OCI-LY1 (cell line): ENCODE data around the gene ASCL1.

Experiments used
- H2AFZ ChIP-seq: fragments of 200-600 bp; sonication (generic), shearing (Covaris generic); 2 replicates; pipeline ENCODE4 v1.6.0; 2014; ENCODE audit warnings: antibody characterized with exemption, mild to moderate bottlenecking, low read length
- H3F3A ChIP-seq: fragments of 200-600 bp; sonication (generic), shearing (Covaris generic); 2 replicates; pipeline ENCODE4 v1.6.0; 2014; ENCODE audit warnings: mild to moderate bottlenecking, antibody characterized with exemption, low read length, moderate library complexity; ENCODE audit not compliant: insufficient read depth
- H3K27ac ChIP-seq: fragments of 200-600 bp; sonication (generic); 2 replicates; pipeline ENCODE4 v1.5.1; 2014; ENCODE audit warnings: low read length, mixed run types, mild to moderate bottlenecking, low read depth; ENCODE audit not compliant: poor library complexity, severe bottlenecking
- H3K27me3 ChIP-seq: fragments of 200-600 bp; sonication (generic); 2 replicates; pipeline ENCODE4 v1.6.0; 2014; ENCODE audit warnings: antibody characterized with exemption, mild to moderate bottlenecking, low read length, moderate library complexity; ENCODE audit not compliant: insufficient read depth
- H3K36me3 ChIP-seq: fragments of 200-600 bp; sonication (generic); 2 replicates; pipeline ENCODE4 v1.6.1; 2014; ENCODE audit warnings: mild to moderate bottlenecking, antibody characterized with exemption, low read length, moderate library complexity, mixed read lengths; ENCODE audit not compliant: insufficient read depth
- H3K4me1 ChIP-seq: fragments of 200-600 bp; sonication (generic); 2 replicates; pipeline ENCODE4 v1.5.1; 2014; ENCODE audit warnings: mild to moderate bottlenecking, low read length, moderate library complexity; ENCODE audit not compliant: insufficient read depth, severe bottlenecking
- H3K4me2 ChIP-seq: fragments of 200-600 bp; sonication (generic), shearing (Covaris generic); 2 replicates; pipeline ENCODE4 v1.6.1; 2014; ENCODE audit warnings: low read length
- H3K4me3 ChIP-seq: fragments of 200-600 bp; sonication (generic); 2 replicates; pipeline ENCODE4 v1.5.1; 2014; ENCODE audit warnings: low read length, low read depth, mild to moderate bottlenecking, mixed read lengths; ENCODE audit not compliant: poor library complexity, severe bottlenecking
- H3K79me2 ChIP-seq: fragments of 200-600 bp; shearing (Covaris generic); 2 replicates; pipeline ENCODE4 v1.6.1; 2016; ENCODE audit warnings: mixed run types, low read length, mixed read lengths; ENCODE audit not compliant: insufficient read depth
- H3K9ac ChIP-seq: fragments of 200-600 bp; sonication (generic), shearing (Covaris generic); 2 replicates; pipeline ENCODE4 v1.6.1; 2014; ENCODE audit warnings: mild to moderate bottlenecking, low read length, mixed read lengths
- H3K9me2 ChIP-seq: fragments of 200-600 bp; sonication (generic), shearing (Covaris generic); 2 replicates; pipeline ENCODE4 v1.6.1; 2014; ENCODE audit warnings: low read depth, mild to moderate bottlenecking, low read length, mixed read lengths
- H3K9me3 ChIP-seq: fragments of 200-600 bp; shearing (Covaris generic); 2 replicates; pipeline ENCODE4 v1.6.1; 2014; ENCODE audit warnings: low read length, mixed read lengths
- H4K20me1 ChIP-seq: fragments of 200-600 bp; sonication (generic), shearing (Covaris generic); 2 replicates; pipeline ENCODE4 v1.6.0; 2016; ENCODE audit warnings: mild to moderate bottlenecking, low read length; ENCODE audit not compliant: insufficient read depth
- EZH2 ChIP-seq: fragments of 200-600 bp; sonication (generic), shearing (Covaris generic); IDR thresholded peaks from 2 replicates; pipeline ENCODE4 v1.8.0; 2017; ENCODE audit warnings: borderline replicate concordance, mixed run types, mild to moderate bottlenecking, antibody characterized with exemption, low read length, moderate library complexity, mixed read lengths
- TF ChIP-seq, protein P1 (sequence below): fragments of 200-600 bp; sonication (generic), shearing (Covaris generic); IDR thresholded peaks from 2 replicates; pipeline ENCODE4 v1.5.1; 2017; ENCODE audit warnings: mild to moderate bottlenecking, antibody characterized with exemption, low read length, moderate library complexity, mixed read lengths

Gene ASCL1

GRCh38 chr12:102993537-102993936 lies 36.1 kb downstream of the ASCL1 start:
- no peaks in the 10 kb centered on the region for H3K79me2 ChIP-seq
- no peaks in the 10 kb centered on the region for H4K20me1 ChIP-seq
- no peak overlapping the region for H3K27ac ChIP-seq
- H3K27me3 ChIP-seq, result no peaks in the 10 kb centered on the region
- H3K36me3 ChIP-seq, result no peaks in the 10 kb centered on the region
- H2AFZ ChIP-seq, result no peak overlapping the region
- no peaks in the 10 kb centered on the region for H3K9me3 ChIP-seq
- no peak overlapping the region for H3K4me3 ChIP-seq
- TF ChIP-seq, protein P1, sequence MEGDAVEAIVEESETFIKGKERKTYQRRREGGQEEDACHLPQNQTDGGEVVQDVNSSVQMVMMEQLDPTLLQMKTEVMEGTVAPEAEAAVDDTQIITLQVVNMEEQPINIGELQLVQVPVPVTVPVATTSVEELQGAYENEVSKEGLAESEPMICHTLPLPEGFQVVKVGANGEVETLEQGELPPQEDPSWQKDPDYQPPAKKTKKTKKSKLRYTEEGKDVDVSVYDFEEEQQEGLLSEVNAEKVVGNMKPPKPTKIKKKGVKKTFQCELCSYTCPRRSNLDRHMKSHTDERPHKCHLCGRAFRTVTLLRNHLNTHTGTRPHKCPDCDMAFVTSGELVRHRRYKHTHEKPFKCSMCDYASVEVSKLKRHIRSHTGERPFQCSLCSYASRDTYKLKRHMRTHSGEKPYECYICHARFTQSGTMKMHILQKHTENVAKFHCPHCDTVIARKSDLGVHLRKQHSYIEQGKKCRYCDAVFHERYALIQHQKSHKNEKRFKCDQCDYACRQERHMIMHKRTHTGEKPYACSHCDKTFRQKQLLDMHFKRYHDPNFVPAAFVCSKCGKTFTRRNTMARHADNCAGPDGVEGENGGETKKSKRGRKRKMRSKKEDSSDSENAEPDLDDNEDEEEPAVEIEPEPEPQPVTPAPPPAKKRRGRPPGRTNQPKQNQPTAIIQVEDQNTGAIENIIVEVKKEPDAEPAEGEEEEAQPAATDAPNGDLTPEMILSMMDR, result no peak
- no peak for TF ChIP-seq EZH2
- no peaks in the 10 kb centered on the region for H3K9me2 ChIP-seq
- no peak overlapping the region for H3K9ac ChIP-seq
- no peaks in the 10 kb centered on the region for H3K4me1 ChIP-seq
- no peak overlapping the region for H3K4me2 ChIP-seq
- H3F3A ChIP-seq, result no peaks in the 10 kb centered on the region

DNA sequence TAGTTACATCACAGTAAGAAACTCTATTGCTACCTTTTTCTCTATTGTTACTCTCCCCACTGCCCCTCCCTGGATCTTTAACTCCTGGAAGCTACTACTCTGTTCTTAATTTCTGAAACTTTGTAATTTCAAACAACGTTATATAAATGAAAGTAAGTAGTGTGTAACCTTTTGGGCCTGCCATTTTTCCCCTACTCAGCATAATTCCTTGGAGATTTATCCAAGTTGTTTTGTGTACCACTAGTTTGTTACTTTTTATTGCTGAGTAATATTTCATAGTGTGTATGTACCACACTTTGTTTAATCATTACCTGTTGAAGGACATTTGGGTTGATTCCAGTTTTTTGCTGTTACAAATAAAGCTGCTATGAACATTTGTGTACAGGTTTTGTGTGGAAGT lies 37.9 kb downstream of the ASCL1 start:
- no peaks in the 10 kb centered on the region for H4K20me1 ChIP-seq
- H3F3A ChIP-seq, result no peaks in the 10 kb centered on the region
- no peaks in the 10 kb centered on the region for H3K4me1 ChIP-seq
- H3K4me3 ChIP-seq, result no peak overlapping the region
- H3K79me2 ChIP-seq, result no peaks in the 10 kb centered on the region
- no peaks in the 10 kb centered on the region for H3K36me3 ChIP-seq
- no peak overlapping the region for H2AFZ ChIP-seq
- H3K27ac ChIP-seq, result no peak overlapping the region
- H3K27me3 ChIP-seq, result no peaks in the 10 kb centered on the region
- H3K9me3 ChIP-seq, result no peaks in the 10 kb centered on the region
- no peaks in the 10 kb centered on the region for H3K9me2 ChIP-seq
- no peak overlapping the region for H3K9ac ChIP-seq
- TF ChIP-seq, protein P1, result no peak
- TF ChIP-seq EZH2, result no peak
- no peak overlapping the region for H3K4me2 ChIP-seq
